HG03342 (cell line): ENCODE data around the gene ICE2.

Source experiments
- ATAC-seq: cut with Tn5 transposase; IDR thresholded peaks from one replicate; pipeline ENCODE4 v1.9.1; 2021; ENCODE audit warnings: mild to moderate bottlenecking, moderate library complexity; ENCODE audit not compliant: unreplicated experiment

Gene ICE2

GRCh38 chr15:60507596-60508424 lies 28.9 kb upstream of the ICE2 start:
- peak; percentile 84 for ATAC-seq

- no peak for ATAC-seq
Observed at GRCh38 chr15:60496853-60497252, 17.9 kb upstream of the ICE2 start.

DNA sequence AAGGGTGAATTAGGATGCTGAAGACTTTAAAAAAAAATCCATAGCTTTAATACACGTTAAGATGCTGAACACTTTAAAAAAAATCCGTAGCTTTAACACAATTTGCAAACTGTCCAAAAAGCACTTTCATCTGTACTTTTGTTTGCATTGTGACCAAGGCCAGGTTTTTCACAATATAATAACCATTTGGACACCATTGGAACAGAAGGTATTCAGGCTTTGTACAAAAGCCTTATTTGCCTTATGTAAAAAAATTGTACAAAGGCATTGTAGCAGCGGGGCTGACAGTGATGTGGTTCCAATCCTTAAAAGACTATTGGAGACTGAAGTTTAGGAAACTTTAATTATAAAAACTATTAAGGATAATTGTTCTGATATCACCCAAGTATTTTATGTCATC lies 15.2 kb upstream of the ICE2 start:
- ATAC-seq = no peak

- no peak for ATAC-seq
Observed at GRCh38 chr15:60493166-60493565, 14.2 kb upstream of the ICE2 start.

DNA sequence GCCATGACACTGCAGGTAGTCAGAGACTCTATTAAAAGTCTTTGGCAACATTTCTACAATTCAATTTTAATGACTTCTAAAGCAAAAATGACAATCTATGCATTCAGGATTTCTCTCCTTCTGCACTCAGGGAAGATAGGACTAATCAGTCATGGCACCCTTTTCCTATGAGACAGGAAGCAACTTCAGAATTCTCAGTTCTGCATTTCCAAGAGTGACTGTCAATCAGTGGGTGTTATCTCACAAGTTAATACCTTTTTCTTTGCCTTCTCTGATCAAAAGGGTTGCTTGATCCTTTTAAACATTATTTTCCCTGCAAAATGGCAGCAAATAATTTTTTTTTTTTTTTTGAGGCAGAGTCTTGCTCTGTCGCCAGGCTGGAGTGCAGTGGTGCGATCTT lies 7.8 kb upstream of the ICE2 start:
- no peak for ATAC-seq

DNA sequence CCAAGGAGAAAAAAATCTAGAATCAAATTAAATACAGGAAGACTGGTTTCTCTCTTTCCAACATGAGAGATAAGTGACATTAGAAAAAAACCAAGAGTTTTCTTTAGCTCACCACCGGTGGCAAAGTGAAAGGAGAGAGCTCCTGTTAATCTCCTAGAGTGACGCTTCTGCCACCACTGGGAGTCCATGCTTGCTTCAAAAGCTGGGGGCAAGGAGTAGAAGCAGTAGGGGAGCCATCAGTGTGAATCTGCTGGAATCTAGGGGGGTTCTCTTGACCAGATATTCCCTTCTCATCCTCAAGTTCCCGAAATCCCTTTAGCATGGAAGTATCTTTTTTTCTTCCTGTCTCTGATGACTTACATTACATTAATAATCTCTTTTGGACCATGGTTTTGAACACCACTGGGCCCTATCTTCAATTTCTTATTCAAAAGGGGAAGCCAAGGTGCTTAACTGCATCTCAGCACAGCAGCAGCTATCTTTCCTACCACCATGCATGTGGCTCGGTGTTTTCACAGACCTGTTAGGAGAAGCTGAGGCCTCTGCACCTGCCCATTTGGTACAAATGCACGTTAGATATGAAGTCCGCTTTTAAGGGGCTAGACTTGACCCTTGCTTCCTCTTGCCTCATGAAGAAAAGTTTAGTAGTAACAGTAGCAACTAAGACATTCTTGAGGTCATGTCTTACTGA lies 6.6 kb upstream of the ICE2 start:
- no peak for ATAC-seq

DNA sequence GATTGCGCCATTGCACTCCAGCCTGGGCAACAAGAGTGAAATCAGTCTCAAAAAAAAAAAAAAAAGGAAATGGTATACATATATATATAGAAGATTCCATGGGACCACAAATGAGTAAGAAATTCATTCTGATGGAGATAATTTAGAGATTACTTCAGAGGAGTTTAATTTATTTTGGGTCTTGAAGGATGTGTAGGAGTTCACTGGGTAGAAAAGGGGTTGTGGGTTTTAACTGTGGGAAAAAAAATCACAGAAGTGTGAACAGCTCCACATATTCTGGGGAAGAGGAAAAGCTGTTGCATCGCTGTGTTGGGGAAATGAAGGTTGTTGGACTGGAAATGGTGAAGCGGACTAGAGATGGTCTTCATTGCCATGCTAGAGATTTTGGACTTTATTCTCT lies 4.1 kb upstream of the ICE2 start:
- ATAC-seq = no peak

- no peak for ATAC-seq
Observed at GRCh38 chr15:60480888-60481287, 1.9 kb upstream of the ICE2 start.

DNA sequence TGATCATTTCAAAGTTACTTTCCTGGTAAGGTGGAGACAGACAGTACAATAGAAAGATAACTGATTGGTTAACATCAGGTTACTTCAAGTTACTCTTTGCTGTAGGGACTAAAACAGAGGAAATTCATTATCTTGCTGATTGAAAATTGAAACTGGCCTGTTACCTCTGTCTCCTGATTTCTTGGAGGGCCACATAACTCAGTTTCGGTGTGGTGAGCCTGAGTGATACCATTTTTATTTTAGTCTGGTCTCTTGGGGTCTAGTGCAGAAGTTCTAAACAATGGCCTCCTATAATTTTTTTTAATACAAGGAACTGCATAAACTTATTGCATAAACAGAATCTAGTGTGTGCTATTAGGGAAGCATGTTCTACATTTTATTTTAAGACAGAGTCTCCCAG lies 1.2 kb upstream of the ICE2 start:
- ATAC-seq = no peak

DNA sequence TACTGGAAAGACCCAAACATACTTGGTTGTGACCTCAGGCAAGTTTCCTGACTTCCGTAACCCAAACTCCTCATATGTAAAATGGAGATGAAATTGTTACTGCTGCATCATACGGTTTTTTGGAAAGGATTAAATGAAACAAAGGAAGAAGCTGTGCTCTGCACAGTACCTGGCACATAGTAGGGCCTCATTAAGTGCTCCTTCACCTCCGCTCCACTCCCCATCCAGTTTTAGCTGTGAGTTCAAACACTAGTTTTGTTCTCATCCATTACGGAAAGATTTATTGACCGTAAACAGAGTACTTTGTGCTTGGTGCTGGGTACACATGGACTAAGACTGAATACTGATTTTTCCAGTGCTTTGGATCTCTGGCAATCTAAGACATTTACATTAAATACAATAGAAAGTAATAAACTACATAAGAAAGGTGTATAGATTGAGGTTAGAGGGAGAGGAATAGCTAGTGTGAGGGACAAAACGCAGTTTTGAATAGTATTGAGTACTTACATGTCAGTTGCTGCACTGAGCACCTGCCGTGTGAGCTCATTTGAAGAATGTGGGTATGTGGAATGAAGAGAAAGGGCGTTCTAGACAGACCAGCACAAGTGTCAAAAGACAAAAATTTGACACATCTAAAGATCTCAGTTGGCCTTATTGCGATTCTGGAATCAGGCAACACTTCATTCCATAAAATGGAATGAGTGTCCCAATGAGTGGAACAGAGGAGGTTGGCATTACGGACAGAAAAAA lies 594 bp upstream of the ICE2 start:
- ATAC-seq = peak; percentile 5

- no peak for ATAC-seq
Observed at GRCh38 chr15:60477916-60478565, 901 bp downstream of the ICE2 start.

DNA sequence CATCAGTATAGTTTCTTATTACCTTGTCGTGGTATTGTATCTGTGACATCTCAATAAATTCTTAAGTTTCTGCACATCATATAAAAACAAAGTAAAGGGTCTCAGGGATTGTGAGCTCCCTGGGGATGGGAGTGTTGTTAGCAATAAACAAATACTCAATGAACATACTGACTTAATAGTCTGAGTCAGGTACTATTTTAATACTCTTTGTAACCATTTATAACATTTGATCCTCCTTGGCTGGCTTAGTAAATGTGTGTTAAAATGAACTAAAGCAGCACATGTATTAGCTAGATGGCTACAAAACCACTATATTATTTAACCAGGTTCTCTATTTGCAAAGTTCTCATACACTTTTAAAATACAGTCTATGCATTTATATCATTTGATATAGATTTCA lies 1.8 kb downstream of the ICE2 start:
- no peak for ATAC-seq

DNA sequence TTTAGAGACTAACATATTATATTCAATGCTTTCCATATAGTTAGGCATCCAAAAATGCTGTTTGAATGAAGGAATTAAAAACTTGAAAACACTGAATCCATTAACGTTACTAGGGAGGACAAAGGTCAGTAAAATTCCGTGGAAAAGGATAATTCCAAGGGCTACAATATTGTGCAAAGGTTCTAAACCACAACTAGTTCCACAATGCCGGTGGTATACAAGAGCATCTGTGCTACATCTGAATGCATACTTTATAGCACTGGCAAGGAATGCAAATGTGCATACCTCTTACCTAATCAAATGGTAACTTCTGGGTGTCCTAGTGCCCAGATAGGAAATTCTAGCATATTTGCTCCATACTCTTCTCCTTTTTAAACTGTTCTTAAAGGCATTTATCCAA lies 2.2 kb downstream of the ICE2 start:
- ATAC-seq = no peak

GRCh38 chr15:60473135-60473534 lies 5.8 kb downstream of the ICE2 start:
- ATAC-seq = no peak

DNA sequence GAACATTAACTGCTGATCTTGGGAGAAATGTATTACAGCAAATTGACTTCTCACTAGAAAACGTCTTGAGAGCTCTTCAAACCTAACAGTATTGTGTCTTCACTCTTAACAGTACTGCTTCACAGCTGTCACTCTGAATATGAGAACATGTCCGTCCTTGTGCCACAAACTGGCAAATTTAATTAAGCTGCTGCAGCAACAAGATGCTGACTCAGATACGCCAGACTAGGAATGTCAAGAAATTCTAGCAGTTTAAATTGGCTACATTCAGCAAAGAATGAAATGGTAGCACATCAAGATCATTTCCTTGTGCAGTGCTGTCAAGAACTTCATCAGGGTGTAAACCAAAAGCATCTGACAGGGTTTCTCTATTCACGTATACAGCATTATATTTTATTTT lies 7.6 kb downstream of the ICE2 start:
- no peak for ATAC-seq

DNA sequence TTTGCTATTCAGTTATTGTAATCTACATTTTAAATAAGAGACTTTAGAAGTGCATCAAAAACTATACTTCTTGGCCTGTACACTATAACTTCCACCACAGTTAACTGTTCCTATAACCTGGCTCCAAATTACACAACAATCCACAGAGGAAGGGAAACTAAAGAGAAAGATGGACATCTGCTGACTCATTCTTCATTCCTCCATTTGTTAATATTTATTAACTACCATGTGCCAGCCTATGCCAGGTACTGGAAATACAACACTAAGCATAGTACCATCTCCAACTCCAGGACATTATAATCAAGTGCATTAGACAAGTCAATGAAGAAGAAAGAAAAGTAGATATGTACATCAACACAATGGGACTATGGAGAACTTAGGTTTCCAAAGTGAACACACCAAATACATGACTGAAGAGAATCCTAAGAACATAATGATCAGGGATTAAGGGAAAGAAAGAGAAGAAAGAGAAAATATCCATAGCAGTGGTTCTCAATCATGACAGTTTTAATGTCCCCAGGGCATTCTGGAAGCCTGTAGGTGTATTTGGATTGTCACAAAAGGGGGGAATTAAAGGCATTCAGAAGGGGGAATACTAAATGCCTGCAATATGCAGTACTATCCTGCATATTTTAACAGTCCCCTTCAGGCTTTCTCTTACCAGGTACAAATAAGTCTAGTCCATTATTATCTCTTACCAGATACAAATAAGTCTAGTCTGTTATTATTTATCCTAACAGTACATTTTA lies 8.9 kb downstream of the ICE2 start:
- ATAC-seq = no peak

DNA sequence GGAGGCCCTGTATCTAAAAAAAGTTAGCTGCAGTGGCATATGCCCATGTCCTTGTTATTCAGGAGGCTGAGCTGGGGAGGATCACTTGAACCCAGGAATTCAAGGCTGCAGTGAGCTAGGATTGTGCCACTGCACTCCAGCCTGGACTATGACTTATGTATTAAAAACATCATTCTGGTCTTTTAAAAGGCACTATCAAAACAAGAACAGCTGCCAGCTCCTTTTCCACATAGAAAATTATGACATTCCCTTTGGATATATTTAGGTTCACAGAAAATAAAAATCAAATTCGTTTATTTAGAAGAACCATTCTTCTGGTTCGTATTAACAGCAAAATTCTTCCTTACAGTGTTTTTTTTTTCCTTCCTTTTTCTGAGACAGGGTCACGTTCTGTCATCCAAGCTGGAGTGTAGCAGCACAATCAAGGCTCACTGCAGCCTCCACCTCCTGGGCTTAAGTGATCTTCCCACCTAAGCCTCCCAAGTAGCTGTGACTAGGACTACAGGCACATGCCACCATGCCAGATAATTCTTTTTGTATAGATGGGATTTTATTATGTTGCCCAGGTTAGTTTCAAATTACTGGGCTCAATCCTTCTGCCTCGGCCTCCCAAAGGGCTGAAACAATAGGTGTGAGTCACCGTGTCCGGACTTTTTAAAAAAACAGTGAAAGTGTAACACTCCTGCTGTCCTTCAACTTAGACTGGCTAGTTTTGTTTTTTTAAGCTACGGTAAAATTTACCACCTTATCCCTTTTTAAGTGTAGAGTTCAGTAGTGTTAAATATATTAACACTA lies 13.9 kb downstream of the ICE2 start:
- no peak for ATAC-seq

DNA sequence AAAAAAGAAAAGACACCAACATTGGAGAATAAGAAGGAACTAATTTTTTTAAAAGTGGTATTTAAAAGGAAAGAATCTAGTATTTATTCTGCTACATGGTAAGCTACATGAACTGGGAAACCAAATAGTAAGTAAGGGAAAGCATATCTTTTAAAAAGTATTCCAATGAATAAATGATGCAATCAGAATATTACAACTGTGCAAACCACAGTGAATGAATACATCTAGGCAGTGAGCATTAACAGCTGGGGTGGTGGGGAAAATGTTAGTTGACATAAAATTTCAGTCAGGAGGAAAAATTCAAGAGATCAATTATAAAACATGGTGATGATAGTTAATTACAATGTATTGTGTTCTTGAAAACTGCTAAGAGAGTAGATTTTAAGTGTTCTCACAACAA lies 16.9 kb downstream of the ICE2 start:
- no peak for ATAC-seq

- no peak for ATAC-seq
Observed at GRCh38 chr15:60460931-60461330, 18.0 kb downstream of the ICE2 start.

- ATAC-seq = no peak
Observed at GRCh38 chr15:60458721-60459120, 20.2 kb downstream of the ICE2 start.
